ENCODE measurements around the gene USO1. TPM values are rescaled to one million over a fixed set of nuclear protein-coding genes. Genes with fewer than 3 reads are reported as not detected.

Gene USO1
- total and polyA plus RNA-seq, 2 of the 13 experiments (the other 11 are each of a cell fraction or from before 2014, with no cell fraction given) = 52.2 to 87.7 TPM

DNA sequence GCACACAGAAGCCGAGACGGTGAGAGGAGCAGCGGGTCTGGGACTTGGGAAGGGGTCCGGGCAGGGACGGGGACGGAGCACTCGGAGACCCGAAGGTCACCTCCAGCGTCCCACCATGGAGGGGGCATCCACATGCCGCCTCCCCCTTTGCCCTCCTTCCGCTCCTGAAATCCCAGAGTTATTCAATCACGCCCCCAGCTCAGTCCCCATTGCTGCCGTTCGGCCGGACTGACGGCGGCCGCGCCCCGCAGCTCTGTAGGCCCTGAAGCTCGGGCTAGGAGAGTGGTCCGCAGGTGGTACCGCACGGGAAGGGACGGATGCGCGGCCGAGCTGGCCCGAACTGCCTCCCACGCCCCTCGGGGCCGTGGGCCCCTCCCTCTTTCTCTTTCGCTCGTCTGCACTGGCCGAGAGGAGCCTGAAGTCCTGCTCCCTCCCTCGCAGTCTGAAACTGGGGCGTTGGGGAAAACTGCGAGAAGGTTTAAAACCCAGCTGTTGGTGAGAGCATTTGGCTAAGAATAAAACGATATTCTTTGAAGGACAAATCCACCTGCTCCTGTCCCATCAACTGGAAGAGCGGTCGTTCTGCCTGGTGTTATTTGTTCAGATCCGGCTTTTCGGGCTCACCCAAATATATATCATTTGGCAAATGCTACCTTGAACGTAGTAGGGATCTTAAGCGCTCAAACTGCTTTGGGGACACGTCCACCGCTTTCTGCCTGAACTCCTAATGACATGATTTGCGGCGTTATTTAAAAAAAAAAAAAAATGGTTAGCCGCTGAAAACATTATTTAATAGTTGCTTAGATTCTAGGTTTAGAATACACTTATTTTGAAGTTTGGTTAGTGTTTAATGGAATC is 719 bp downstream of the USO1 start (continued):
- no peak for TF ChIP-seq ZZZ3 (CRISPR knock-in tag; IDR thresholded peaks at IDR 0.05; ENCODE audit: borderline replicate concordance)
- no peak for TF ChIP-seq PCBP1 (IDR thresholded peaks at IDR 0.05; ENCODE audit: borderline replicate concordance, low read depth, low read length)
- TF ChIP-seq GATAD2A (CRISPR knock-in tag; IDR thresholded peaks at IDR 0.05) = no peak
- no peak for TF ChIP-seq ZNF839 (CRISPR knock-in tag; IDR thresholded peaks at IDR 0.05; ENCODE audit: borderline replicate concordance)
- no peak for TF ChIP-seq RARG (CRISPR knock-in tag; IDR thresholded peaks at IDR 0.05; ENCODE audit: low read depth)
- TF ChIP-seq ZNF207 (IDR thresholded peaks at IDR 0.05; ENCODE audit: borderline replicate concordance) = no peak
- TF ChIP-seq KLF9 (CRISPR knock-in tag; IDR thresholded peaks at IDR 0.05; ENCODE audit: low read depth) = peak; percentile 43; the same call in 1 of the 2 replicates
- TF ChIP-seq ZNF557 (CRISPR knock-in tag; IDR thresholded peaks at IDR 0.05) = no peak
- TF ChIP-seq ZNF749 (CRISPR knock-in tag; IDR thresholded peaks at IDR 0.05; ENCODE audit: borderline replicate concordance) = peak; percentile 56; the same call in 1 of the 2 replicates
- TF ChIP-seq ZNF816 (CRISPR knock-in tag; IDR thresholded peaks at IDR 0.05; ENCODE audit: borderline replicate concordance) = no peak
- TF ChIP-seq, protein P1, sequence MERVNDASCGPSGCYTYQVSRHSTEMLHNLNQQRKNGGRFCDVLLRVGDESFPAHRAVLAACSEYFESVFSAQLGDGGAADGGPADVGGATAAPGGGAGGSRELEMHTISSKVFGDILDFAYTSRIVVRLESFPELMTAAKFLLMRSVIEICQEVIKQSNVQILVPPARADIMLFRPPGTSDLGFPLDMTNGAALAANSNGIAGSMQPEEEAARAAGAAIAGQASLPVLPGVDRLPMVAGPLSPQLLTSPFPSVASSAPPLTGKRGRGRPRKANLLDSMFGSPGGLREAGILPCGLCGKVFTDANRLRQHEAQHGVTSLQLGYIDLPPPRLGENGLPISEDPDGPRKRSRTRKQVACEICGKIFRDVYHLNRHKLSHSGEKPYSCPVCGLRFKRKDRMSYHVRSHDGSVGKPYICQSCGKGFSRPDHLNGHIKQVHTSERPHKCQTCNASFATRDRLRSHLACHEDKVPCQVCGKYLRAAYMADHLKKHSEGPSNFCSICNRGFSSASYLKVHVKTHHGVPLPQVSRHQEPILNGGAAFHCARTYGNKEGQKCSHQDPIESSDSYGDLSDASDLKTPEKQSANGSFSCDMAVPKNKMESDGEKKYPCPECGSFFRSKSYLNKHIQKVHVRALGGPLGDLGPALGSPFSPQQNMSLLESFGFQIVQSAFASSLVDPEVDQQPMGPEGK (CRISPR knock-in tag; IDR thresholded peaks at IDR 0.05) = peak; percentile 70; the same call in 1 of the 2 replicates
- no peak for TF ChIP-seq ARNTL (CRISPR knock-in tag; IDR thresholded peaks at IDR 0.05)
- TF ChIP-seq AGO2 (optimal IDR thresholded peaks at IDR 0.05; ENCODE audit: low read depth, low read length) = peak; percentile 94
- no peak for TF ChIP-seq SRF (IDR thresholded peaks at IDR 0.05; ENCODE audit: low read depth, low read length)
- peak; percentile 61; the same call in 1 of the 2 replicates for TF ChIP-seq ZNF589 (CRISPR knock-in tag; conservative IDR thresholded peaks at IDR 0.05)
- no peak for TF ChIP-seq DNMT1 (CRISPR knock-in tag; IDR thresholded peaks at IDR 0.05)
- no peak for TF ChIP-seq FOXO1 (CRISPR knock-in tag; IDR thresholded peaks at IDR 0.05)
- no peak for TF ChIP-seq NR2F6 (IDR thresholded peaks at IDR 0.05)
- no peak for TF ChIP-seq NR2F6 (CRISPR knock-in tag; IDR thresholded peaks at IDR 0.05)
- TF ChIP-seq HES4 (CRISPR knock-in tag; IDR thresholded peaks at IDR 0.05; ENCODE audit: borderline replicate concordance) = no peak
- TF ChIP-seq U2AF2 (IDR thresholded peaks at IDR 0.05; ENCODE audit: low read depth, low read length) = no peak
- TF ChIP-seq, protein P2, sequence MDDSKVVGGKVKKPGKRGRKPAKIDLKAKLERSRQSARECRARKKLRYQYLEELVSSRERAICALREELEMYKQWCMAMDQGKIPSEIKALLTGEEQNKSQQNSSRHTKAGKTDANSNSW (CRISPR knock-in tag; IDR thresholded peaks at IDR 0.05; ENCODE audit: borderline replicate concordance) = 0 out of 2 replicates have a peak, but pooled peaks have one; percentile 7
- no peak for TF ChIP-seq ZNF850 (CRISPR knock-in tag; conservative IDR thresholded peaks at IDR 0.05)
- TF ChIP-seq ZNF451 (CRISPR knock-in tag; IDR thresholded peaks at IDR 0.05) = no peak
- no peak for TF ChIP-seq ZFP41 (CRISPR knock-in tag; IDR thresholded peaks at IDR 0.05; ENCODE audit: borderline replicate concordance)
- peak; percentile 71 for TF ChIP-seq POLR2G (IDR thresholded peaks at IDR 0.05; ENCODE audit: low read depth, low read length)
- TF ChIP-seq, protein P3, sequence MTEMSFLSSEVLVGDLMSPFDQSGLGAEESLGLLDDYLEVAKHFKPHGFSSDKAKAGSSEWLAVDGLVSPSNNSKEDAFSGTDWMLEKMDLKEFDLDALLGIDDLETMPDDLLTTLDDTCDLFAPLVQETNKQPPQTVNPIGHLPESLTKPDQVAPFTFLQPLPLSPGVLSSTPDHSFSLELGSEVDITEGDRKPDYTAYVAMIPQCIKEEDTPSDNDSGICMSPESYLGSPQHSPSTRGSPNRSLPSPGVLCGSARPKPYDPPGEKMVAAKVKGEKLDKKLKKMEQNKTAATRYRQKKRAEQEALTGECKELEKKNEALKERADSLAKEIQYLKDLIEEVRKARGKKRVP (CRISPR knock-in tag; IDR thresholded peaks at IDR 0.05) = 0 out of 4 replicates have a peak, but pooled peaks of 1 of the 2 experiments have one; percentile 14
- no peak for TF ChIP-seq SNAPC2 (CRISPR knock-in tag; IDR thresholded peaks at IDR 0.05)
- TF ChIP-seq NFATC3 (CRISPR knock-in tag; IDR thresholded peaks at IDR 0.05) = no peak
